ENCODE results near the gene LCN10. TPM values are rescaled to one million over a fixed set of nuclear protein-coding genes. Genes with fewer than 3 reads are reported as not detected.
"Not testable (repeated sequence)": the region's sequence is repeated elsewhere in the genome, so short reads cannot be mapped to it uniquely, and the experiment has no call there.

The LCN10 gene
- total and polyA plus RNA-seq, 10 of the 15 experiments (the other 5 are each of a cell fraction or from before 2014, with no cell fraction given) = 0.06 to 1.3 (median 0.21) TPM; not detected in 1

DNA sequence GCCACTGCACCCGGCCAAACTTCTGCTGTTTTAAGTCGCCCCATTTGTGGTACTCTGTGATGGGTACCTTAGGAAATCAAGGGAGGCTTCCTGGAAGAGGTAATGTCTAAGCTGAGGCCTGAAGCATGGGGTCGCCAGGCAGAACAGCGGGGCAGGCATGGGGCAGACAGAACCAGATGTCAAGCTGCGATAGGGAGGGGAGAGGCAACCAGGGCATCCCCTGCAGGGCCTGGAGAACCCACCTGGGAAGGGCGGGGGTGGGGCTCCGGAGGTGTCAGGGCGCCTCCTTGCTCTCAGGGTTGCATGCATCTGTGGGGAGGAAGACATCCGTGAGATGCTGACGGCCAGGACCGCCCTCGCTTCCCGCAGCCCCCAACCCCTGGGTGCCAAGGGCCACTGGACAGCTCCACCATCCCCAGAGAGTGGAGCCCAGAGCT is 18.8 kb upstream of the LCN10 start (continued):
- TF ChIP-seq, protein P1, sequence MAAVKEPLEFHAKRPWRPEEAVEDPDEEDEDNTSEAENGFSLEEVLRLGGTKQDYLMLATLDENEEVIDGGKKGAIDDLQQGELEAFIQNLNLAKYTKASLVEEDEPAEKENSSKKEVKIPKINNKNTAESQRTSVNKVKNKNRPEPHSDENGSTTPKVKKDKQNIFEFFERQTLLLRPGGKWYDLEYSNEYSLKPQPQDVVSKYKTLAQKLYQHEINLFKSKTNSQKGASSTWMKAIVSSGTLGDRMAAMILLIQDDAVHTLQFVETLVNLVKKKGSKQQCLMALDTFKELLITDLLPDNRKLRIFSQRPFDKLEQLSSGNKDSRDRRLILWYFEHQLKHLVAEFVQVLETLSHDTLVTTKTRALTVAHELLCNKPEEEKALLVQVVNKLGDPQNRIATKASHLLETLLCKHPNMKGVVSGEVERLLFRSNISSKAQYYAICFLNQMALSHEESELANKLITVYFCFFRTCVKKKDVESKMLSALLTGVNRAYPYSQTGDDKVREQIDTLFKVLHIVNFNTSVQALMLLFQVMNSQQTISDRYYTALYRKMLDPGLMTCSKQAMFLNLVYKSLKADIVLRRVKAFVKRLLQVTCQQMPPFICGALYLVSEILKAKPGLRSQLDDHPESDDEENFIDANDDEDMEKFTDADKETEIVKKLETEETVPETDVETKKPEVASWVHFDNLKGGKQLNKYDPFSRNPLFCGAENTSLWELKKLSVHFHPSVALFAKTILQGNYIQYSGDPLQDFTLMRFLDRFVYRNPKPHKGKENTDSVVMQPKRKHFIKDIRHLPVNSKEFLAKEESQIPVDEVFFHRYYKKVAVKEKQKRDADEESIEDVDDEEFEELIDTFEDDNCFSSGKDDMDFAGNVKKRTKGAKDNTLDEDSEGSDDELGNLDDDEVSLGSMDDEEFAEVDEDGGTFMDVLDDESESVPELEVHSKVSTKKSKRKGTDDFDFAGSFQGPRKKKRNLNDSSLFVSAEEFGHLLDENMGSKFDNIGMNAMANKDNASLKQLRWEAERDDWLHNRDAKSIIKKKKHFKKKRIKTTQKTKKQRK (IDR thresholded peaks at IDR 0.05; ENCODE audit: low read depth, low read length) = no peak
- no peak for TF ChIP-seq RAD21 (IDR thresholded peaks at IDR 0.05; ENCODE audit: insufficient read depth, low read depth, low read length)
- TF ChIP-seq, protein P2, sequence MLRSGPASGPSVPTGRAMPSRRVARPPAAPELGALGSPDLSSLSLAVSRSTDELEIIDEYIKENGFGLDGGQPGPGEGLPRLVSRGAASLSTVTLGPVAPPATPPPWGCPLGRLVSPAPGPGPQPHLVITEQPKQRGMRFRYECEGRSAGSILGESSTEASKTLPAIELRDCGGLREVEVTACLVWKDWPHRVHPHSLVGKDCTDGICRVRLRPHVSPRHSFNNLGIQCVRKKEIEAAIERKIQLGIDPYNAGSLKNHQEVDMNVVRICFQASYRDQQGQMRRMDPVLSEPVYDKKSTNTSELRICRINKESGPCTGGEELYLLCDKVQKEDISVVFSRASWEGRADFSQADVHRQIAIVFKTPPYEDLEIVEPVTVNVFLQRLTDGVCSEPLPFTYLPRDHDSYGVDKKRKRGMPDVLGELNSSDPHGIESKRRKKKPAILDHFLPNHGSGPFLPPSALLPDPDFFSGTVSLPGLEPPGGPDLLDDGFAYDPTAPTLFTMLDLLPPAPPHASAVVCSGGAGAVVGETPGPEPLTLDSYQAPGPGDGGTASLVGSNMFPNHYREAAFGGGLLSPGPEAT (IDR thresholded peaks at IDR 0.05; ENCODE audit: low read depth) = no peak

DNA sequence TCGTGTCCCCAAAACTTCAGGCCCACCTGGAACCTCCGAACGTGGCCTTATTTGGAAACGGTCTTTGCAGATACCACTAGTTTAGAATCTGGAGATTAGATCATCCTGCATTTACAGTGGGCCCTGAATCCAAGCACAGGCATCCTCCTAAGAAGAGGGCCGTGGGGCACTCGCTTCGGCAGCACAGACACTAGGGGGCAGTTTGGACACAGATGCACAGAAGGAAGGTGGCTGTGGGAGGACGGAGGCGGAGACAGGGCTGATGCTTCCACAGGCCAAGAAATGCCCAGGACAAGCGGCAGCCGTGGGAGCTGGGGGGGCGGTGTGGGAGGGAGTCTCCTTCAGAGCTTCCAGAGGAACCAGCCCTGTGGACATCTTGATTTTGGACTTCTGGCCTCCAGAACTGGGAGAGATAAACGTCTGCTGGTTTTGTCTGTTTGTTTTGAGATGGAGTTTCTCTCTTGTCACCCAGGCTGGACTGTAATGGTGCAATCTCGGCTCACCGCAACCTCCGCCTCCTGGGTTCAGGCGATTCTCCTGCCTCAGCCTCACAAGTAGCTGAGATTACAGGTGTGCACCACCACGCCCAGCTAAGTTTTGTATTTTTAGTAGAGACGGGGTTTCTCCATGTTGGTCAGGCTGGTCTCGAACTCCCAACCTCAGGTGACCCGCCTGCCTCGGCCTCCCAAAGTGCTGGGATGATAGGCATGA is 18.2 kb upstream of the LCN10 start:
- intact Hi-C loops (cut with micrococcal nuclease; ENCODE audit: unreplicated experiment); RAD21 ChIA-PET (ENCODE audit: unreplicated experiment); in situ Hi-C loops (cut with MboI); H4K20me1 ChIP-seq (ENCODE audit: control insufficient read depth, insufficient read depth); H3K27ac ChIP-seq (ENCODE audit: control insufficient read depth, insufficient read depth); H3K9me3 ChIP-seq (replicated peaks; ENCODE audit: control insufficient read depth, insufficient read depth, low read length); H3K36me3 ChIP-seq (ENCODE audit: control insufficient read depth in 2 of 2, insufficient read depth in 2 of 2, low read length in 1 of 2); BruUV-seq (replicated peaks); H2AFZ ChIP-seq (ENCODE audit: control insufficient read depth, low read depth, low read length); DNase-seq (ENCODE audit: low read depth, low spot score); H3K4me3 ChIP-seq; H3K9ac ChIP-seq (ENCODE audit: control insufficient read depth, insufficient read depth, low read length); H3K27me3 ChIP-seq (replicated peaks in 1 of 2; ENCODE audit: control insufficient read depth in 2 of 2, insufficient read depth in 2 of 2, low read length in 1 of 2); H3K79me2 ChIP-seq (ENCODE audit: control insufficient read depth, insufficient read depth, low read length); H3K4me2 ChIP-seq (ENCODE audit: control insufficient read depth, insufficient read depth); H3K4me1 ChIP-seq (ENCODE audit: control insufficient read depth, insufficient read depth, low read length); SMC1A ChIA-PET (ENCODE audit: uncharacterized antibody, unreplicated experiment): not testable (repeated sequence)
- peak; percentile 60 for ATAC-seq
- POLR2A ChIA-PET = interaction anchor here (0.6 to 1.4 kb wide), 2 partner anchors 17 to 357 kb away, joined by 3 to 5 read pairs; no protein-coding TSS in a partner anchor
- CTCF ChIA-PET = interaction anchor here (0.7 to 2.8 kb wide), 6 partner anchors 17 to 46 kb away, joined by 3 to 16 read pairs (median 3); no protein-coding TSS in a partner anchor
- FAIRE-seq = peak; percentile 7
- WGBS (ENCODE audit: insufficient coverage, insufficient replicate concordance, low lambda C conversion rate, missing lambda C conversion rate) = 21% methylated on average over 19 of the region's 22 CpGs
- TF ChIP-seq RAD21 (IDR thresholded peaks at IDR 0.05; ENCODE audit: insufficient read depth, low read depth, low read length) = peak; percentile 36; the same call in 1 of the 2 replicates
- TF ChIP-seq, protein P3, sequence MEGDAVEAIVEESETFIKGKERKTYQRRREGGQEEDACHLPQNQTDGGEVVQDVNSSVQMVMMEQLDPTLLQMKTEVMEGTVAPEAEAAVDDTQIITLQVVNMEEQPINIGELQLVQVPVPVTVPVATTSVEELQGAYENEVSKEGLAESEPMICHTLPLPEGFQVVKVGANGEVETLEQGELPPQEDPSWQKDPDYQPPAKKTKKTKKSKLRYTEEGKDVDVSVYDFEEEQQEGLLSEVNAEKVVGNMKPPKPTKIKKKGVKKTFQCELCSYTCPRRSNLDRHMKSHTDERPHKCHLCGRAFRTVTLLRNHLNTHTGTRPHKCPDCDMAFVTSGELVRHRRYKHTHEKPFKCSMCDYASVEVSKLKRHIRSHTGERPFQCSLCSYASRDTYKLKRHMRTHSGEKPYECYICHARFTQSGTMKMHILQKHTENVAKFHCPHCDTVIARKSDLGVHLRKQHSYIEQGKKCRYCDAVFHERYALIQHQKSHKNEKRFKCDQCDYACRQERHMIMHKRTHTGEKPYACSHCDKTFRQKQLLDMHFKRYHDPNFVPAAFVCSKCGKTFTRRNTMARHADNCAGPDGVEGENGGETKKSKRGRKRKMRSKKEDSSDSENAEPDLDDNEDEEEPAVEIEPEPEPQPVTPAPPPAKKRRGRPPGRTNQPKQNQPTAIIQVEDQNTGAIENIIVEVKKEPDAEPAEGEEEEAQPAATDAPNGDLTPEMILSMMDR (IDR thresholded peaks at IDR 0.05 in 2 of 3, conservative IDR thresholded peaks at IDR 0.05 in 1 of 3; ENCODE audit: control insufficient read depth in 2 of 3, extremely low read depth in 1 of 3, insufficient read depth in 1 of 3, low read depth in 3 of 3, low read length in 3 of 3) = peak; percentile 56 to 78 (median 63)

All from GM12878 (cell line).